OCI-LY3 (cell line): Measurements from ENCODE around the gene CDH3.

Experiments
- H2AFZ ChIP-seq: fragments of 200-600, 300-600 bp; shearing (Covaris generic); 2 replicates; pipeline ENCODE4 v1.6.0; 2014; ENCODE audit warnings: antibody characterized with exemption, low read depth, low read length
- H3K27ac ChIP-seq: fragments of 200-600, 300-600 bp; sonication (generic); 2 replicates; pipeline ENCODE4 v1.5.1; 2014; ENCODE audit warnings: mild to moderate bottlenecking, low read length, moderate library complexity, mixed read lengths
- H3K27me3 ChIP-seq: fragments of 200-600, 300-600 bp; sonication (generic); 2 replicates; pipeline ENCODE4 v1.6.1; 2014; ENCODE audit warnings: low read depth, low read length, mixed read lengths
- H3K36me3 ChIP-seq: fragments of 200-600, 300-600 bp; sonication (generic); replicated peaks from 2 replicates; pipeline ENCODE3; 2014; ENCODE audit warnings: low read depth, low read length, mixed read lengths
- H3K4me1 ChIP-seq: fragments of 300-600, 200-600 bp; sonication (generic); 2 replicates; pipeline ENCODE4 v1.6.1; 2014; ENCODE audit warnings: low read length, mixed read lengths
- H3K4me2 ChIP-seq: fragments of 200-600, 300-600 bp; sonication (generic); 2 replicates; pipeline ENCODE4 v1.6.1; 2014; ENCODE audit warnings: low read length, mixed read lengths
- H3K4me3 ChIP-seq: fragments of 300-600, 200-600 bp; sonication (generic); 2 replicates; pipeline ENCODE4 v1.5.1; 2014; ENCODE audit warnings: antibody characterized with exemption, mild to moderate bottlenecking, low read length, moderate library complexity
- H3K79me2 ChIP-seq: fragments of 300-600, 200-600 bp; shearing (Covaris generic); 2 replicates; pipeline ENCODE4 v1.6.1; 2014; ENCODE audit warnings: mild to moderate bottlenecking, low read length, mixed read lengths
- H3K9ac ChIP-seq: fragments of 300-600, 200-600 bp; shearing (Covaris generic); 2 replicates; pipeline ENCODE4 v1.6.0; 2014; ENCODE audit warnings: mild to moderate bottlenecking, low read length, moderate library complexity
- H3K9me3 ChIP-seq: fragments of 200-600, 300-600 bp; shearing (Covaris generic); 2 replicates; pipeline ENCODE4 v1.6.1; 2014; ENCODE audit warnings: low read length, mixed read lengths; ENCODE audit not compliant: insufficient read depth
- H4K20me1 ChIP-seq: fragments of 200-600, 300-600 bp; sonication (generic); 2 replicates; pipeline ENCODE4 v1.6.1; 2016; ENCODE audit warnings: low read length, mixed read lengths; ENCODE audit not compliant: insufficient read depth
- EZH2phosphoT487 ChIP-seq: fragments of 200-600 bp; shearing (Covaris generic); IDR thresholded peaks from 2 replicates; pipeline ENCODE4 v1.6.1; 2018; ENCODE audit warnings: antibody characterized with exemption, mixed run types, low read depth
- TF ChIP-seq, protein P1 (sequence below): fragments of 200-600, 300-600 bp; sonication (generic); IDR thresholded peaks from 2 replicates; pipeline ENCODE4 v1.5.1; 2014; ENCODE audit warnings: antibody characterized with exemption, low read length, low read depth

The CDH3 gene

DNA sequence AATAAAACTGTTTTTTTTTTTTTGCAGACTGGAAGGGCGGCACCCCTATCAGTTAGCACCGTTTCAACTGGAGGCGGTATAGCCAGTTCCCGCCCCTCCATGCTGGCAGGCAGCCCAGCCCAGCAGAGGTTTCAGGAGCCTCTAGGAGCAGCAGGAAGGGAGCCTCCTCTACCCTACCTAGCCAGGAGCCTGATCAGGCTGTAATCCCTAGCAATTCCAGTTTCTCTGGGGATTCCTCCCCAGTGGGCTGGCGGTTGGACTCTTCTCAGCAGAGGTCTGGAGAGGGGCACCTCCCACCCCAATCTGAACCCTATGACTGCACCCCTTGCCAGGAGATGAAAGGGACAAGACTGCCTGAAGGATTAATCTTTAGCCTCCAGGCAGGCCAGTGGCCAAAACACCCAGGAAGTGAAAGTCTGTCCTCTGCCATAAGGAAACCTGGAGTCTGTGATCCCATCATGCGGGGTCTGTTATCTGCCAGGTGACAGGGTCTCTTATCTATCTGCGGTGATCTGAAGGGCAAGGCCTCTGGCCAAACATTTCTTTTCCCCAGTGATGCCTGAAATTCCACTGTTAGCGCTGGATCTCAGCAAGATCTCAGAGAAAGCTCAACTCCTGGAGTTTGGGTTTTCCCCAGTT, 87.1 kb downstream of the CDH3 start:
- Histone ChIP-seq H3K36me3 (no peaks in the 10 kb centered on the region), H3K4me3 (no peak overlapping the region), H3K27ac (no peak overlapping the region)

DNA sequence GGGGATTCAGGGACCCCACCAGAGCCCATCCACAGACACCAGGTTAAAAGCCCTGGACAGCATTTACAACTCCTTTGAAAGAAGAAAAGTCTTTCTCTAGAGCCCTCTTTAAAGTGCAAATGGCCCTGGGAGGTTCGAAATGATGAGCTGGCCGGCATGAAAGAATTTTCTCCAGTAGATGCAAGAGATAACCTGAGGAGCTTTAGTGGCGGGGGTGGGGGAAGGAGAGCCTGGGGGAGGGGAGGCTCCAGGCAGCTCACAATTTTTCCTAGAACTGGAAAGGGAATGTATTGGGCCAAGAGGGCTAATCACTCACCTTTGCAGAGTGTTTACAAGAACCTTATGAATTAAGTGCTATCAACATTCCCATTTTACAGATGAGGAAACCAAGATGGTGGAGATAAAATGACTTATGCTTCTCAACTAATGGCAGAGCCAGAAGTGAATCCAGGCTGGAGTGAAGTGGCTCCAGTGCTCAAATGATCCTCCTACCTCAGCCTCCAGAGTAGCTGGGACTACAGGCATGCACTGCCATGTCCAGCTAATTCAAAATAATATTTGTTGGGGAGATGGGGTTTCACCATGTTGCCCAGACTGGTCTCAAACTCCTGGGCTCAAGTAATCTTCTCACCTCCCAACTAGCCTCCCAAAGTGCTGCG, 87.8 kb downstream of the CDH3 start:
- no peaks in the 10 kb centered on the region for H3K27me3 ChIP-seq
- no peak overlapping the region for H3K4me3 ChIP-seq
- no peak overlapping the region for H2AFZ ChIP-seq
- no peak overlapping the region for H3K4me2 ChIP-seq
- no peaks in the 10 kb centered on the region for H3K9me3 ChIP-seq
- peaks cover 12% of the 10 kb centered on the region; the same call in 1 of the 2 replicates for H3K4me1 ChIP-seq
- no peak overlapping the region for H3K9ac ChIP-seq
- H3K36me3 ChIP-seq = no peaks in the 10 kb centered on the region
- H3K27ac ChIP-seq = no peak overlapping the region
- TF ChIP-seq EZH2phosphoT487 = no peak
- TF ChIP-seq, protein P1, sequence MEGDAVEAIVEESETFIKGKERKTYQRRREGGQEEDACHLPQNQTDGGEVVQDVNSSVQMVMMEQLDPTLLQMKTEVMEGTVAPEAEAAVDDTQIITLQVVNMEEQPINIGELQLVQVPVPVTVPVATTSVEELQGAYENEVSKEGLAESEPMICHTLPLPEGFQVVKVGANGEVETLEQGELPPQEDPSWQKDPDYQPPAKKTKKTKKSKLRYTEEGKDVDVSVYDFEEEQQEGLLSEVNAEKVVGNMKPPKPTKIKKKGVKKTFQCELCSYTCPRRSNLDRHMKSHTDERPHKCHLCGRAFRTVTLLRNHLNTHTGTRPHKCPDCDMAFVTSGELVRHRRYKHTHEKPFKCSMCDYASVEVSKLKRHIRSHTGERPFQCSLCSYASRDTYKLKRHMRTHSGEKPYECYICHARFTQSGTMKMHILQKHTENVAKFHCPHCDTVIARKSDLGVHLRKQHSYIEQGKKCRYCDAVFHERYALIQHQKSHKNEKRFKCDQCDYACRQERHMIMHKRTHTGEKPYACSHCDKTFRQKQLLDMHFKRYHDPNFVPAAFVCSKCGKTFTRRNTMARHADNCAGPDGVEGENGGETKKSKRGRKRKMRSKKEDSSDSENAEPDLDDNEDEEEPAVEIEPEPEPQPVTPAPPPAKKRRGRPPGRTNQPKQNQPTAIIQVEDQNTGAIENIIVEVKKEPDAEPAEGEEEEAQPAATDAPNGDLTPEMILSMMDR = no peak
- H3K79me2 ChIP-seq = no peaks in the 10 kb centered on the region
- H4K20me1 ChIP-seq = no peaks in the 10 kb centered on the region

More for the DNA sequence above, 87.1 kb downstream of the CDH3 start:
- Histone ChIP-seq H3K9ac (no peak overlapping the region), H3K4me1 (peaks cover 12% of the 10 kb centered on the region; the same call in 1 of the 2 replicates), H2AFZ (peak overlapping the region; percentile 39; the same call in 1 of the 2 replicates), H3K9me3 (no peaks in the 10 kb centered on the region), H3K79me2 (no peaks in the 10 kb centered on the region), H3K4me2 (no peak overlapping the region), H3K27me3 (no peaks in the 10 kb centered on the region), H4K20me1 (no peaks in the 10 kb centered on the region)
- TF ChIP-seq EZH2phosphoT487 = no peak
- TF ChIP-seq, protein P1 = no peak

DNA sequence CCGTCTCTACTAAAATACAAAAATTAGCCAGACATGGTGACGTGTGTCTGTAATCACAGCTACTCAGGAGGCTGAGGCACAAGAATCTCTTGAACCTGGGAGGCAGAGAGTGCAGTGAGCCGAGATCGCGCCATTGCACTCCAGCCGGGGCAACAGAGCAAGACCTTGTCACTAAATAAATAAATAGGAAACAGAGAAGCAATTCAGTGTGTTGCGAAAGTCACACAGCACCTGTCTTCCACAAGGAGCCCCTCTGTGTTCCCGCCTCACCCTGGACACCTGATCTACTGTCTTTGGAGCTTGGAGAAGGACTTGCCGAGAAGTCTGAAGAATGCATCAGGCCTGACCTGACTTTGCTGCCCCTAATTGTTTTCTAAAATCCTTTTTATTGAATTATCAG, 88.5 kb downstream of the CDH3 start:
- Histone ChIP-seq H3K4me2 (no peak overlapping the region), H3K9ac (no peak overlapping the region), H3K4me1 (peaks cover 15% of the 10 kb centered on the region; the same call in 1 of the 2 replicates), H2AFZ (no peak overlapping the region), H3K4me3 (no peak overlapping the region), H3K27ac (no peak overlapping the region), H3K79me2 (no peaks in the 10 kb centered on the region), H3K9me3 (no peaks in the 10 kb centered on the region), H4K20me1 (no peaks in the 10 kb centered on the region), H3K27me3 (no peaks in the 10 kb centered on the region), H3K36me3 (no peaks in the 10 kb centered on the region)
- TF ChIP-seq, protein P1 = no peak
- TF ChIP-seq EZH2phosphoT487 = no peak

DNA sequence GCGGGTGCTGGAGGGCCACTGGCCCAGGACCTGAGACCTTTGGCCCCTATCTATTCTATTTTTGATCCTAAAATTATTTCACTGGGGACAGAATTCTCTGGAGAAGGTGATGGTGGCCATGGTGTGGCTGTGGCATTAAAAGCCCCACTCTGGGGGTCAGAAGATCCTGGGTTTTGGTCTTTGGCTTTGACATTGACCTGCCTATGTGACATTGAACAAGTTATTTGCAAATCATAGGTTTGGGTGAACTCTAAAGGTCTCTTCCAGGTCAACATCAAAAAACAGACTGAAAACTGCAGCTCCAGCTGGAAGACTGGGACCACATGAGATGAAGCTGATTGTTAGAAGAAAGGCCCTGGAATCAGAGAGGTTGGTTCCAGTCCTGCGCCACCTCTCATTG, 89.7 kb downstream of the CDH3 start:
- no peak overlapping the region for H3K9ac ChIP-seq
- H3K79me2 ChIP-seq = no peaks in the 10 kb centered on the region
- peaks cover 22% of the 10 kb centered on the region for H3K4me1 ChIP-seq
- TF ChIP-seq, protein P1 = no peak
- TF ChIP-seq EZH2phosphoT487 = no peak
- H3K4me2 ChIP-seq = no peak overlapping the region
- no peaks in the 10 kb centered on the region for H3K36me3 ChIP-seq
- no peak overlapping the region for H3K27ac ChIP-seq
- H3K9me3 ChIP-seq = no peaks in the 10 kb centered on the region
- no peaks in the 10 kb centered on the region for H3K27me3 ChIP-seq
- H4K20me1 ChIP-seq = no peaks in the 10 kb centered on the region
- no peak overlapping the region for H3K4me3 ChIP-seq
- 0 out of 2 replicates have a peak overlapping the region, but pooled peaks have one; percentile 52 for H2AFZ ChIP-seq
